ENCODE data around the gene MADCAM1. TPM values are rescaled to one million over a fixed set of nuclear protein-coding genes. Genes with fewer than 3 reads are reported as not detected.

Gene MADCAM1
- total and polyA plus RNA-seq, 10 of the 15 experiments (the other 5 are each of a cell fraction or from before 2014, with no cell fraction given): 0.06 to 0.32 (median 0.31) TPM; not detected in 5

- H3K9me3 ChIP-seq (replicated peaks; ENCODE audit: control insufficient read depth, insufficient read depth, low read length): no peaks in the 10 kb centered on the region
- no peak overlapping the region for H3K27ac ChIP-seq (ENCODE audit: control insufficient read depth, insufficient read depth)
- no peak for FAIRE-seq
- H2AFZ ChIP-seq (ENCODE audit: control insufficient read depth, low read depth, low read length): no peak overlapping the region
- in situ Hi-C loops (cut with MboI) (no loop called here), intact Hi-C loops (cut with micrococcal nuclease; ENCODE audit: unreplicated experiment) (no loop called here)
- BruUV-seq (replicated peaks): no TSS peak
- no peaks in the 10 kb centered on the region for H3K4me1 ChIP-seq (ENCODE audit: control insufficient read depth, insufficient read depth, low read length)
- ChIA-PET RAD21 (ENCODE audit: unreplicated experiment) (no interaction called here), CTCF (interaction anchor here (0.6 kb wide), 1 partner anchor 19 kb away, joined by 4 read pairs; no protein-coding TSS in a partner anchor), SMC1A (ENCODE audit: uncharacterized antibody, unreplicated experiment) (no interaction called here), POLR2A (no interaction called here)
- no peak for ATAC-seq
- H3K27me3 ChIP-seq (replicated peaks in 1 of 2; ENCODE audit: control insufficient read depth in 2 of 2, insufficient read depth in 2 of 2, low read length in 1 of 2): no peaks in the 10 kb centered on the region
- no peaks in the 10 kb centered on the region for H4K20me1 ChIP-seq (ENCODE audit: control insufficient read depth, insufficient read depth)
- DNase-seq (ENCODE audit: low read depth, low spot score): no peak
- H3K9ac ChIP-seq (ENCODE audit: control insufficient read depth, insufficient read depth, low read length): no peak overlapping the region
- no peaks in the 10 kb centered on the region for H3K79me2 ChIP-seq (ENCODE audit: control insufficient read depth, insufficient read depth, low read length)
- H3K4me2 ChIP-seq (ENCODE audit: control insufficient read depth, insufficient read depth): no peak overlapping the region
- H3K4me3 ChIP-seq: no peak overlapping the region
- 58% methylated on average over 8 of the region's 11 CpGs for WGBS (ENCODE audit: insufficient coverage, insufficient replicate concordance, low lambda C conversion rate, missing lambda C conversion rate)
- H3K36me3 ChIP-seq (ENCODE audit: control insufficient read depth in 2 of 2, insufficient read depth in 2 of 2, low read length in 1 of 2): no peaks in the 10 kb centered on the region
- TF ChIP-seq NFIC (IDR thresholded peaks at IDR 0.05; ENCODE audit: low read depth, low read length): no peak
- no peak for TF ChIP-seq ZNF274 (IDR thresholded peaks at IDR 0.05; ENCODE audit: insufficient read depth, insufficient read length)
- TF ChIP-seq EZH2 (IDR thresholded peaks at IDR 0.05; ENCODE audit: borderline replicate concordance, control insufficient read depth, low read depth, low read length): no peak
- no peak for TF ChIP-seq USF1 (IDR thresholded peaks at IDR 0.05; ENCODE audit: borderline replicate concordance, extremely low read length, insufficient read depth, low read depth, low read length)
- TF ChIP-seq RUNX3 (IDR thresholded peaks at IDR 0.05; ENCODE audit: low read length): no peak
- no peak for TF ChIP-seq SUPT20H (IDR thresholded peaks at IDR 0.05; ENCODE audit: borderline replicate concordance, control insufficient read depth, low read depth, low read length)
- no peak for TF ChIP-seq IKZF1 (conservative IDR thresholded peaks at IDR 0.05)
- no peak for TF ChIP-seq RELA (IDR thresholded peaks at IDR 0.05; ENCODE audit: borderline replicate concordance, partially characterized antibody)
- no peak for TF ChIP-seq PAX5 (IDR thresholded peaks at IDR 0.05; ENCODE audit: borderline replicate concordance, low read depth, low read length)
- no peak for TF ChIP-seq NFYA (IDR thresholded peaks at IDR 0.05; ENCODE audit: borderline replicate concordance, low read depth, low read length)
- TF ChIP-seq SIX5 (IDR thresholded peaks at IDR 0.05; ENCODE audit: low read depth, low read length, severe bottlenecking): no peak
- no peak for TF ChIP-seq SMAD1 (IDR thresholded peaks at IDR 0.05; ENCODE audit: low read depth, partially characterized antibody)
- no peak for TF ChIP-seq NR2F1 (conservative IDR thresholded peaks at IDR 0.05)
- no peak for TF ChIP-seq CBFB (IDR thresholded peaks at IDR 0.05; ENCODE audit: low read depth)
- TF ChIP-seq NBN (IDR thresholded peaks at IDR 0.05): no peak
- TF ChIP-seq RBBP5 (conservative IDR thresholded peaks at IDR 0.05): no peak
- TF ChIP-seq FOXM1 (IDR thresholded peaks at IDR 0.05; ENCODE audit: low read depth, low read length): no peak
- no peak for TF ChIP-seq PML (IDR thresholded peaks at IDR 0.05; ENCODE audit: low read length)
Observed at GRCh38 chr19:467554-467953, 28.7 kb upstream of the MADCAM1 start.
